ENCODE results near the gene MCAT. TPM values are rescaled to one million over a fixed set of nuclear protein-coding genes. Genes with fewer than 3 reads are reported as not detected.

Gene MCAT
- total RNA-seq, 1 experiment from 2014 or later, result 23.9 TPM

DNA sequence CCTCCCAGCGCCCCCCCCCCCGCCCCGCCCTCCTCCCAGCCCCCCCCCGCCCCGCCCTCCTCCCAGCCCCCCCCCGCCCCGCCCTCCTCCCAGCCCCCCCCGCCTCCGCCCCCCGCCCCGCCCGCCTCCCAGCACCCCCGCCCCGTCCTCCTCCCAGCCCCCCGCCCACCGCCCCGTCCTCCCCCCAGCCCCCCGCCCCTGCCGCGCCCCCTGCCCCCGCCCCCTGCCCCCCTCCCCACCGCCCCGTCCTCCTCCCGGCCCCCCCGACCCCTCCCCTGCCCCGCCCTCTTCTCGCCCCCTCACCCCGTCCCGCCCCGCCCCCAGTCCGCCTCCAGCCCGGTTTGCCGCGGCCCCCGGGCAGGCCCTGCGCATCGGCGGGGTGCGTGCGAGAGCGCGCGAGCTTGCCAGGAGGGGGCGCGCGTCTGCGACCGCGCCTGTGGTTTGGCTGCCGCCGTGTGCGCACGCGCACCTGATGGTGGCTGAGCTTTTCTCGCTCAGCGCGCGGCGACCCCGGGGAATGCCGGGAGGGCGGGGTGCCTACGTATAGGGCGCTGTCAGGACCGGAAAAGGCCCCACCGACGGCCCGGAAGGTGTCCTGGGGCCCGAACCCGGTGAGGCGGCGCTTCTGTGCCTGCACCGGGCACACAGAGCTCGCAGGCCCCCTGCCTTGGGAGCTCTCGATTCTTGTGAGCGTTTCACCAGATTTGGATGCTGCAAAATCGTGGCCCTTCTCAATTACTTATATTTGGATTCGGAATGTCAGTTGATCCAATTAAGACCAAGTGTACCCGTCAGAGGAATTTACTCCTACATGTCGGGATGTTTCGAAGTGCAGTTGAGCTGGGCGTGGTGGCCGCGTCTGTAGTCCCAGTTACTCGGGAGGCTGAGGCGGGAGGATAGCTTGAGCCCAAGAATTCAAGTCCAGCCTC, 44.2 kb upstream of the MCAT start:
- no TSS peak for BruUV-seq (replicated peaks)
- no peaks in the 10 kb centered on the region for H3K27me3 Mint-ChIP-seq (ENCODE audit: unreplicated experiment)

DNA sequence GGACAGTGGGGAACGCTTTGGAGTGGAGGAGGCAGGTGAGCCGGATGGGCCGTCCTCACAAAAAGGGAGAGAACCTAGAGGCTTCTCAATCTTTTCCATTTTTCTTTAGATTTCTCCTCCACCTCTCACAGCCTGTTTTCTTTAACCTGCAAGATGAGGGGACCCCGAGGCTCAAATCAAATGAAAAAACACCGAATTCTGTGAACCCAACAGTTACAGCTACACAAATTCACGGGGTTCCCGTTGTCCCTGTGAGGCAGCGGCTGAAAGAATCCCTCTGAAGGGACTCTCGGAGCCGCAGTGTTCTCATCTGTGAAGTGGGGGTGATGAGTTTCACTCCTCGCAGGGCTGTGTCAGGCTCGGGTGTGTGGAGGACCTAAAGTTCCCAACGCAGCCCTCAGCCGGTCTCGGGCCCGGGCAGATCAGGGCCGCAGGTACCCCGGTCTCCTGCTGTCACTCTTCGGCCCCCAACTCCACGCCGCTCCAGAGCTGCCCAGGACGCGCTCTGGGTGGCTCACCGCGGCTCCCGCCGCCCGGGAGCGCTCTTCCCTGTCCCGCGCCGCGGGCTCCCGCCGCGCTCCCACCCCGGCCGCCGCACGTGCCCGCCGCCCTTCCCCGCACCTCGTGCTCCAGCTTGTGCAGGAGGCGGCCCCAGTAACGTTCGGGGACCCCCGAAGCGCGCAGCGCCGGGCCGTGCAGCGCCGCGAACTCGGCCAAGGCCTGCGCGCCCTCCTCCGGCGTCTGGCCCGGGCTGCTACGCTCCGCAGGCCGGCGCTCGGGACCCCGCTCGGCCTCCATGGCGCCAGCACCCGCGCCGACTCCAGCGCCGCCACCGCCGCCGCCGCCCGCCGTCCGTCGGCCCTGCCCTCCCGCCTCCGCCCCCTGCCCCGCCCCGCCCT, 43.3 kb upstream of the MCAT start, which contains the start of gene TTLL12:
TTLL12 (minus strand) TSS at position 863 of the 899 bp plus-strand sequence; CDS start at position 798, 65 bp downstream.
- Mint-ChIP-seq H3K4me3 (ENCODE audit: low read depth, unreplicated experiment) (peak within 1 kb of the TSS; percentile 73), H3K4me1 (ENCODE audit: low read depth, unreplicated experiment) (peaks cover 27% of the 10 kb centered on the region), H3K9me3 (ENCODE audit: low read depth, unreplicated experiment) (peaks cover 2% of the 10 kb centered on the region), H3K36me3 (ENCODE audit: insufficient read depth, unreplicated experiment) (peaks cover 42% of the 10 kb centered on the region), H3K27ac (ENCODE audit: unreplicated experiment) (peak within 1 kb of the TSS; percentile 87), H3K27me3 (ENCODE audit: unreplicated experiment) (no peaks in the 10 kb centered on the region)
- CTCF ChIA-PET, result interaction anchor here (0.6 to 1.8 kb wide), 7 partner anchors 9 to 160 kb away, joined by 3 to 12 read pairs (median 6); no protein-coding TSS in a partner anchor
- intact Hi-C loops (cut with micrococcal nuclease; ENCODE audit: unreplicated experiment), result no loop called here
- TF ChIP-seq, protein P1, sequence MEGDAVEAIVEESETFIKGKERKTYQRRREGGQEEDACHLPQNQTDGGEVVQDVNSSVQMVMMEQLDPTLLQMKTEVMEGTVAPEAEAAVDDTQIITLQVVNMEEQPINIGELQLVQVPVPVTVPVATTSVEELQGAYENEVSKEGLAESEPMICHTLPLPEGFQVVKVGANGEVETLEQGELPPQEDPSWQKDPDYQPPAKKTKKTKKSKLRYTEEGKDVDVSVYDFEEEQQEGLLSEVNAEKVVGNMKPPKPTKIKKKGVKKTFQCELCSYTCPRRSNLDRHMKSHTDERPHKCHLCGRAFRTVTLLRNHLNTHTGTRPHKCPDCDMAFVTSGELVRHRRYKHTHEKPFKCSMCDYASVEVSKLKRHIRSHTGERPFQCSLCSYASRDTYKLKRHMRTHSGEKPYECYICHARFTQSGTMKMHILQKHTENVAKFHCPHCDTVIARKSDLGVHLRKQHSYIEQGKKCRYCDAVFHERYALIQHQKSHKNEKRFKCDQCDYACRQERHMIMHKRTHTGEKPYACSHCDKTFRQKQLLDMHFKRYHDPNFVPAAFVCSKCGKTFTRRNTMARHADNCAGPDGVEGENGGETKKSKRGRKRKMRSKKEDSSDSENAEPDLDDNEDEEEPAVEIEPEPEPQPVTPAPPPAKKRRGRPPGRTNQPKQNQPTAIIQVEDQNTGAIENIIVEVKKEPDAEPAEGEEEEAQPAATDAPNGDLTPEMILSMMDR (IDR thresholded peaks at IDR 0.05; ENCODE audit: unreplicated experiment), result no peak
- DNase-seq, result peak; percentile 69
- TSS peak; percentile 29 for BruUV-seq (replicated peaks)

More for the DNA sequence above, 44.2 kb upstream of the MCAT start:
- Mint-ChIP-seq H3K27ac (ENCODE audit: unreplicated experiment) (peak overlapping the region; percentile 87), H3K4me3 (ENCODE audit: low read depth, unreplicated experiment) (peak overlapping the region; percentile 73), H3K36me3 (ENCODE audit: insufficient read depth, unreplicated experiment) (peaks cover 37% of the 10 kb centered on the region), H3K9me3 (ENCODE audit: low read depth, unreplicated experiment) (peaks cover 2% of the 10 kb centered on the region), H3K4me1 (ENCODE audit: low read depth, unreplicated experiment) (peaks cover 27% of the 10 kb centered on the region)
- TF ChIP-seq, protein P1 (IDR thresholded peaks at IDR 0.05; ENCODE audit: unreplicated experiment), result peak; percentile 60
- intact Hi-C loops (cut with micrococcal nuclease; ENCODE audit: unreplicated experiment), result no loop called here
- DNase-seq, result peak; percentile 98
- CTCF ChIA-PET, result interaction anchor here (0.6 to 1.8 kb wide), 7 partner anchors 9 to 159 kb away, joined by 4 to 12 read pairs (median 6); no protein-coding TSS in a partner anchor

DNA sequence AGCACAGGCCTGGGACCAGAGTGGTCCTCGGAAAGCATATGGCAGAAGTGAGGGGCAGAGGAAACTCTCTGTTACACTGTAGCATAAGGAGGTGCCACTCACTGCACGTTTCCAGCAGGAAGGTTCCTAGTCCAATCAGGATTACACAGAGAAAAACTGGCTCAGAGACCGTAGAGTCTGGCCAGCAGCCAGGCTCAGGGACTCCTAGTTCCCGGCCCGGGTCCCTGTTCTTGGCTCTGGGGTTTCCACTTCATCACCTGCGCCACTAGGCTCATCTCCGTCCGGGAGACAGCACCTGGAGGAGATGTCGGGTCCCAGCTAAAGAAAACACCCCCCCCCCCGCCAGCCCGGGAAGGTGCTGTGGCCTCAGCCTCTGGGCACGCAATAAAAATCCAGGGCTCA, 42.7 kb upstream of the MCAT start:
- intact Hi-C loops (cut with micrococcal nuclease; ENCODE audit: unreplicated experiment), result no loop called here

More for the DNA sequence above, 42.7 kb upstream of the MCAT start:
- peak overlapping the region; percentile 62 for H3K4me3 Mint-ChIP-seq (ENCODE audit: low read depth, unreplicated experiment)
- H3K27me3 Mint-ChIP-seq (ENCODE audit: unreplicated experiment), result no peaks in the 10 kb centered on the region
- H3K4me1 Mint-ChIP-seq (ENCODE audit: low read depth, unreplicated experiment), result peaks cover 27% of the 10 kb centered on the region
- H3K9me3 Mint-ChIP-seq (ENCODE audit: low read depth, unreplicated experiment), result peaks cover 1% of the 10 kb centered on the region
- H3K36me3 Mint-ChIP-seq (ENCODE audit: insufficient read depth, unreplicated experiment), result peaks cover 42% of the 10 kb centered on the region
- H3K27ac Mint-ChIP-seq (ENCODE audit: unreplicated experiment), result peak overlapping the region; percentile 42
- TF ChIP-seq, protein P1 (IDR thresholded peaks at IDR 0.05; ENCODE audit: unreplicated experiment), result no peak
- peak; percentile 37 for DNase-seq
- BruUV-seq (replicated peaks), result no TSS peak
- CTCF ChIA-PET, result no interaction called here
